Astrocyte (in vitro differentiated cells and primary cell): Measurements from ENCODE around the gene GPR156.

ENCODE experiments used
- CTCF ChIP-seq: IDR thresholded peaks from 2 replicates; pipeline ENCODE4 v1.5.1; 2011; ENCODE audit warnings: low read depth, mild to moderate bottlenecking, inconsistent platforms, low read length, moderate library complexity; ENCODE audit not compliant: insufficient read depth
- EZH2 ChIP-seq: IDR thresholded peaks from 2 replicates; pipeline ENCODE4 v1.6.1; 2012; ENCODE audit warnings: mild to moderate bottlenecking, low read length, inconsistent platforms; ENCODE audit not compliant: insufficient read depth

GRCh38 chr3:120173056-120173675, 111.9 kb downstream of the GPR156 start:
- TF ChIP-seq CTCF (no peak), EZH2 (no peak)
